ENCODE results near the gene PLCB3.

DNA sequence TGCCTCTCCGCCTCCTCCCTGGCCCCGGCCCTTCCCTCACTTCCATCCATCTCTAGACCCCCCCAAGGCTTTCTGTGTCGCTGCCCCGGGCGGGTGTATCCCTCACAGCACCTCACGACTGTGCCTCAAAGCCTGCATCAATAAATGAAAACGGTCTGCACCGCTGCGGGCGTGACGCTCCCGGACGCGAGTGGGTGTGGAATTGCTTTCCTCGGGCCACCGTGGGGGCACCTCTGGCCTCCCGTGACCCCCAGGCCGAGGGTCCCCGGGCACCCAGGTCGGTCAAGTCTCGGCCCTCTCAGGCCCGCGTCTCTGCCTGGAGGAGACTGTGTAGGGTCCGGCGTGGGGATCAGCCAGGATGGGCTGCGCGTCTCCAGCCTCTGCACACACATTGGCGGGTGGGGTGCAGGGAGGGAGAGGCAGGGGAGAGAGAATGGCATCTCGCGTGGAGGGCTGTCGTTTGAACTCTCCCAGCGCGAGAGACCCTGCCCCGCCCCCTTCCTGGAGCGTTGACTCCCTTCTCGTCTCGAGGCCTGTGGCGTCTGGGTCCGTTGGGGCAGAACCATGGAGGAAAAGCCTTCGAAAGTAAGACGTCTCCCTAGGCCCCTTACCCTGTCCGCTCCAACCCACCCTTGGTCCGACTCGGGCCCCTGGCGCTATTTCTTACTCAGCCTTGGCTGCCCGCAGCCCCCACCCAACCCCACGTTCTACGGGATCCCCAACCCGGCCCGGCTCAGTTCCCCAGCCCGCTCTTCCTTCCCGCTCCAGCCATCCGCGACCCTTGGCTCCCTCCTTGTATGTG is 48.7 kb downstream of the PLCB3 start, which contains the start of gene CATSPERZ:
- TF ChIP-seq, protein P1, sequence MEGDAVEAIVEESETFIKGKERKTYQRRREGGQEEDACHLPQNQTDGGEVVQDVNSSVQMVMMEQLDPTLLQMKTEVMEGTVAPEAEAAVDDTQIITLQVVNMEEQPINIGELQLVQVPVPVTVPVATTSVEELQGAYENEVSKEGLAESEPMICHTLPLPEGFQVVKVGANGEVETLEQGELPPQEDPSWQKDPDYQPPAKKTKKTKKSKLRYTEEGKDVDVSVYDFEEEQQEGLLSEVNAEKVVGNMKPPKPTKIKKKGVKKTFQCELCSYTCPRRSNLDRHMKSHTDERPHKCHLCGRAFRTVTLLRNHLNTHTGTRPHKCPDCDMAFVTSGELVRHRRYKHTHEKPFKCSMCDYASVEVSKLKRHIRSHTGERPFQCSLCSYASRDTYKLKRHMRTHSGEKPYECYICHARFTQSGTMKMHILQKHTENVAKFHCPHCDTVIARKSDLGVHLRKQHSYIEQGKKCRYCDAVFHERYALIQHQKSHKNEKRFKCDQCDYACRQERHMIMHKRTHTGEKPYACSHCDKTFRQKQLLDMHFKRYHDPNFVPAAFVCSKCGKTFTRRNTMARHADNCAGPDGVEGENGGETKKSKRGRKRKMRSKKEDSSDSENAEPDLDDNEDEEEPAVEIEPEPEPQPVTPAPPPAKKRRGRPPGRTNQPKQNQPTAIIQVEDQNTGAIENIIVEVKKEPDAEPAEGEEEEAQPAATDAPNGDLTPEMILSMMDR (IDR thresholded peaks at IDR 0.05; ENCODE audit: insufficient read depth, low read length, poor library complexity, severe bottlenecking): no peak
- TF ChIP-seq EZH2phosphoT487 (conservative IDR thresholded peaks at IDR 0.05; ENCODE audit: low read length): no peak
